ENCODE measurements around the gene PPP1R9A.

GRCh38 chr7:94901981-94902380 is 5.4 kb upstream of the PPP1R9A start:
- TF ChIP-seq GATA3 (IDR thresholded peaks at IDR 0.05; ENCODE audit: low read depth, low read length): no peak
- TF ChIP-seq GATA2 (IDR thresholded peaks at IDR 0.05; ENCODE audit: low read depth, low read length): no peak

All from SH-SY5Y (cell line).